OCI-LY1 (cell line): ENCODE measurements around the gene PAX4.

ENCODE experiments used
- H2AFZ ChIP-seq: fragments of 200-600 bp; sonication (generic), shearing (Covaris generic); 2 replicates; pipeline ENCODE4 v1.6.0; 2014; ENCODE audit warnings: antibody characterized with exemption, mild to moderate bottlenecking, low read length
- H3F3A ChIP-seq: fragments of 200-600 bp; sonication (generic), shearing (Covaris generic); 2 replicates; pipeline ENCODE4 v1.6.0; 2014; ENCODE audit warnings: mild to moderate bottlenecking, antibody characterized with exemption, low read length, moderate library complexity; ENCODE audit not compliant: insufficient read depth
- H3K27ac ChIP-seq: fragments of 200-600 bp; sonication (generic); 2 replicates; pipeline ENCODE4 v1.5.1; 2014; ENCODE audit warnings: low read length, mixed run types, mild to moderate bottlenecking, low read depth; ENCODE audit not compliant: poor library complexity, severe bottlenecking
- H3K27me3 ChIP-seq: fragments of 200-600 bp; sonication (generic); 2 replicates; pipeline ENCODE4 v1.6.0; 2014; ENCODE audit warnings: antibody characterized with exemption, mild to moderate bottlenecking, low read length, moderate library complexity; ENCODE audit not compliant: insufficient read depth
- H3K36me3 ChIP-seq: fragments of 200-600 bp; sonication (generic); 2 replicates; pipeline ENCODE4 v1.6.1; 2014; ENCODE audit warnings: mild to moderate bottlenecking, antibody characterized with exemption, low read length, moderate library complexity, mixed read lengths; ENCODE audit not compliant: insufficient read depth
- H3K4me1 ChIP-seq: fragments of 200-600 bp; sonication (generic); 2 replicates; pipeline ENCODE4 v1.5.1; 2014; ENCODE audit warnings: mild to moderate bottlenecking, low read length, moderate library complexity; ENCODE audit not compliant: insufficient read depth, severe bottlenecking
- H3K4me2 ChIP-seq: fragments of 200-600 bp; sonication (generic), shearing (Covaris generic); 2 replicates; pipeline ENCODE4 v1.6.1; 2014; ENCODE audit warnings: low read length
- H3K4me3 ChIP-seq: fragments of 200-600 bp; sonication (generic); 2 replicates; pipeline ENCODE4 v1.5.1; 2014; ENCODE audit warnings: low read length, low read depth, mild to moderate bottlenecking, mixed read lengths; ENCODE audit not compliant: poor library complexity, severe bottlenecking
- H3K79me2 ChIP-seq: fragments of 200-600 bp; shearing (Covaris generic); 2 replicates; pipeline ENCODE4 v1.6.1; 2016; ENCODE audit warnings: mixed run types, low read length, mixed read lengths; ENCODE audit not compliant: insufficient read depth
- H3K9ac ChIP-seq: fragments of 200-600 bp; sonication (generic), shearing (Covaris generic); 2 replicates; pipeline ENCODE4 v1.6.1; 2014; ENCODE audit warnings: mild to moderate bottlenecking, low read length, mixed read lengths
- H3K9me2 ChIP-seq: fragments of 200-600 bp; sonication (generic), shearing (Covaris generic); 2 replicates; pipeline ENCODE4 v1.6.1; 2014; ENCODE audit warnings: low read depth, mild to moderate bottlenecking, low read length, mixed read lengths
- H3K9me3 ChIP-seq: fragments of 200-600 bp; shearing (Covaris generic); 2 replicates; pipeline ENCODE4 v1.6.1; 2014; ENCODE audit warnings: low read length, mixed read lengths
- H4K20me1 ChIP-seq: fragments of 200-600 bp; sonication (generic), shearing (Covaris generic); 2 replicates; pipeline ENCODE4 v1.6.0; 2016; ENCODE audit warnings: mild to moderate bottlenecking, low read length; ENCODE audit not compliant: insufficient read depth
- EZH2 ChIP-seq: fragments of 200-600 bp; sonication (generic), shearing (Covaris generic); IDR thresholded peaks from 2 replicates; pipeline ENCODE4 v1.8.0; 2017; ENCODE audit warnings: borderline replicate concordance, mixed run types, mild to moderate bottlenecking, antibody characterized with exemption, low read length, moderate library complexity, mixed read lengths
- TF ChIP-seq, protein P1 (sequence below): fragments of 200-600 bp; sonication (generic), shearing (Covaris generic); IDR thresholded peaks from 2 replicates; pipeline ENCODE4 v1.5.1; 2017; ENCODE audit warnings: mild to moderate bottlenecking, antibody characterized with exemption, low read length, moderate library complexity, mixed read lengths

Gene PAX4

DNA sequence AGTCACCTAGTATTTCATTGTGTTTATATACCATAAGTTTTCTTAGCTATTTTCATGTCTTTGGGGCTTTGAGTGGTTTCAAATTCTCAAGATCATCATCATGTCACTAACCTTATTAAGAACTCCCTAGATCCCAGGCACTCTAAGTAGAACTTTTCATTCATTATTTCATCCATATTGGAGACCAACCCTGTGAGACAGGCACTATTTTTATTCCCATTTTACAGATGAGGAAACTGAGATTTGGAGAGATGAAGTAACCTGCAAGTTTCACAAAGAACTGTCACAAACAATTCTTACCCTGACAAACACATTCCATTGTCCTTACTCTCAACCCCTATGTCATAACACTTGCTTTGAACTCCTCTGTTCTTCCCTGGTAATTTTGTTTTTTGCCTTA is 20.3 kb upstream of the PAX4 start:
- H3K27me3 ChIP-seq, result peaks cover 16% of the 10 kb centered on the region; the same call in 1 of the 2 replicates
- no peaks in the 10 kb centered on the region for H3K79me2 ChIP-seq
- no peak overlapping the region for H3K4me3 ChIP-seq
- H3K36me3 ChIP-seq, result no peaks in the 10 kb centered on the region; the same call in 1 of the 2 replicates
- no peaks in the 10 kb centered on the region for H4K20me1 ChIP-seq
- H3K9ac ChIP-seq, result no peak overlapping the region
- no peaks in the 10 kb centered on the region for H3K9me2 ChIP-seq
- H3K9me3 ChIP-seq, result peaks cover under 1% of the 10 kb centered on the region; the same call in 1 of the 2 replicates
- no peaks in the 10 kb centered on the region for H3F3A ChIP-seq
- no peak overlapping the region for H3K27ac ChIP-seq
- no peak overlapping the region for H2AFZ ChIP-seq
- TF ChIP-seq, protein P1, sequence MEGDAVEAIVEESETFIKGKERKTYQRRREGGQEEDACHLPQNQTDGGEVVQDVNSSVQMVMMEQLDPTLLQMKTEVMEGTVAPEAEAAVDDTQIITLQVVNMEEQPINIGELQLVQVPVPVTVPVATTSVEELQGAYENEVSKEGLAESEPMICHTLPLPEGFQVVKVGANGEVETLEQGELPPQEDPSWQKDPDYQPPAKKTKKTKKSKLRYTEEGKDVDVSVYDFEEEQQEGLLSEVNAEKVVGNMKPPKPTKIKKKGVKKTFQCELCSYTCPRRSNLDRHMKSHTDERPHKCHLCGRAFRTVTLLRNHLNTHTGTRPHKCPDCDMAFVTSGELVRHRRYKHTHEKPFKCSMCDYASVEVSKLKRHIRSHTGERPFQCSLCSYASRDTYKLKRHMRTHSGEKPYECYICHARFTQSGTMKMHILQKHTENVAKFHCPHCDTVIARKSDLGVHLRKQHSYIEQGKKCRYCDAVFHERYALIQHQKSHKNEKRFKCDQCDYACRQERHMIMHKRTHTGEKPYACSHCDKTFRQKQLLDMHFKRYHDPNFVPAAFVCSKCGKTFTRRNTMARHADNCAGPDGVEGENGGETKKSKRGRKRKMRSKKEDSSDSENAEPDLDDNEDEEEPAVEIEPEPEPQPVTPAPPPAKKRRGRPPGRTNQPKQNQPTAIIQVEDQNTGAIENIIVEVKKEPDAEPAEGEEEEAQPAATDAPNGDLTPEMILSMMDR, result no peak
- TF ChIP-seq EZH2, result no peak
- H3K4me1 ChIP-seq, result no peaks in the 10 kb centered on the region
- no peak overlapping the region for H3K4me2 ChIP-seq

DNA sequence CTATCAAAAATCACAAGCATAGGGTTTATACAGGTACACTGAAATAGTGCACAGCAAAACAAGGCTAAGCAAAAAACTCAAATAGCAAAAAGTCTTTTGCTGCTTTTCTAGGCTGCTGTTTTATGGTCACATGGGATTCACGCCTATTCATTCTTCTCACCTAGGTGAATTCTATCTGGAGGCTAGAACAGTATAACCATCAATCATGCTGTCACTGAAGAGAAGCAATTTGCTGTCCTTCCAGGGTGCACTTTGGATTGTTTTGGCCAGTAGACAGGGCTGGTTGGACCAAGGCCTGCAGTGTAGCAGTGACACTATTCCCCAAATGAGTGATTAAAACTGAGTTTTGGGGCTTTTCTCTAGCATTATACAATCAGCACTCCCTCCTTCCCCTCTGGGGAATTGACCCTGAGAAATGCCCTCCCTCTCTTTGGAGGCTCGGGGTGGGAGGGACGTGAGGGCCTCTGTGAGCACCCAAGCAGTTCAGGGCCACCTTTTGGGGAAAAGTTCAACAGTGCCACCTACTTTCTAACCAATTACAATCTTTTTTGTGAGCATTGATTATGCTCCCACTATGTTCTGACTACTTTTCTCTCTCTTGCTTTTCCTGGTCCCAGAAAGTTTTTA is 17.8 kb upstream of the PAX4 start:
- no peak overlapping the region for H3K9ac ChIP-seq
- H3K27me3 ChIP-seq, result peaks cover 8% of the 10 kb centered on the region; the same call in 1 of the 2 replicates
- no peaks in the 10 kb centered on the region for H3K79me2 ChIP-seq
- no peaks in the 10 kb centered on the region for H3K9me2 ChIP-seq
- no peaks in the 10 kb centered on the region for H3K4me1 ChIP-seq
- H3F3A ChIP-seq, result no peaks in the 10 kb centered on the region
- no peak overlapping the region for H3K4me3 ChIP-seq
- H3K36me3 ChIP-seq, result no peaks in the 10 kb centered on the region; the same call in 1 of the 2 replicates
- no peak overlapping the region for H3K27ac ChIP-seq
- no peaks in the 10 kb centered on the region for H4K20me1 ChIP-seq
- H3K9me3 ChIP-seq, result peaks cover 3% of the 10 kb centered on the region; the same call in 1 of the 2 replicates
- H2AFZ ChIP-seq, result no peak overlapping the region
- no peak overlapping the region for H3K4me2 ChIP-seq
- TF ChIP-seq, protein P1, result no peak
- TF ChIP-seq EZH2, result no peak

DNA sequence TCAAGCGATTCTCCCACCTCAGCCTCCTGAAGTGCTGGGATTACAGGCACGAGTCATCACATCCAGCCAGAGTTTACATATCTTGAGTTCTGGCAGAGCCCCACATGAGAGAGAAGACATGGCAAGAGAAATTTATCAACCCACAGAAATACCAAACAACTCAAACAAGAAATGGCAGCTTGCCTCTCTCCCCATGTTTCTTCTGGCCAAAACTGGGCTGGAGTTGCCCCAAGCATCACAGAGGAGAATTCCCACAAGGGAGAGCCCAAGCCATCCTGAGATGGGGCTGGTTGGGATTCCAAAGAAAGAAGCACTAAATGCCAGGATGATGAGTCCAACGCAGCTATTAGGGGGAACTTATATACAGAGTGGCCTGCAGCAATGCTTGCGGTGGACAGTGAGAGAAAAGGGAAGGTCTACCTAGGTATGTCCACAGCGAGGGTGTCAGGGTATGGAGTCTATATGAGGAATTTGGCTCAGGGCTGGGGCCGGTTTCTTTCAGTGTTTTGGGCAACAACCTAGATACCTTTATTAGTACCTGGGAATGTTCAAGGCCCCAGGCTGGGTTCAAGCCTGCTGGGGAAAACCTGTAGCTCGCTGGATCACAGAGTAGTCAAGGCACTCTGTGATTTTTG is 14.5 kb upstream of the PAX4 start:
- Histone ChIP-seq H3K36me3 (no peaks in the 10 kb centered on the region; the same call in 1 of the 2 replicates), H2AFZ (no peak overlapping the region), H3K4me2 (no peak overlapping the region), H3K79me2 (no peaks in the 10 kb centered on the region), H3K27ac (no peak overlapping the region), H3K4me1 (no peaks in the 10 kb centered on the region), H3K9me3 (peaks cover 3% of the 10 kb centered on the region; the same call in 1 of the 2 replicates), H3F3A (no peaks in the 10 kb centered on the region), H3K27me3 (peaks cover 4% of the 10 kb centered on the region; the same call in 1 of the 2 replicates), H3K9ac (no peak overlapping the region), H3K4me3 (no peak overlapping the region), H4K20me1 (no peaks in the 10 kb centered on the region), H3K9me2 (no peaks in the 10 kb centered on the region)
- no peak for TF ChIP-seq EZH2
- TF ChIP-seq, protein P1, result no peak
